Vagina (tissue), 2 donors: ENCODE results near the gene RUFY1. TPM values are rescaled to one million over a fixed set of nuclear protein-coding genes. Genes with fewer than 3 reads are reported as not detected.

Experiments used
- DNase-seq, 2 donors: peaks; one replicate each; pipeline ENCODE4 v3.0.0-alpha.2; 2017; ENCODE audit errors: extremely low spot score in 2 of 2
- H3K27ac ChIP-seq: fragments of 200-600 bp; sonication (generic); one replicate; pipeline ENCODE4 v1.5.1; 2019
- H3K27me3 ChIP-seq: fragments of 200-600 bp; sonication (generic); one replicate; pipeline ENCODE4 v1.5.1; 2019
- H3K36me3 ChIP-seq, 2 donors: fragments of 200-600 bp; sonication (generic); one replicate each; pipeline ENCODE4 v1.5.1; 2017 to 2019
- H3K4me1 ChIP-seq: fragments of 200-600 bp; sonication (generic); one replicate; pipeline ENCODE4 v1.5.1; 2019
- H3K4me3 ChIP-seq, 2 donors: fragments of 200-600 bp; sonication (generic); 1 replicate in 1 of 2; 2 replicates in 1 of 2; pipeline ENCODE4 v1.5.1; 2016 to 2019
- H3K9me3 ChIP-seq: fragments of 200-600 bp; sonication (generic); one replicate; pipeline ENCODE4 v1.5.1; 2019
- POLR2A ChIP-seq, 2 donors: fragments of 450-650 bp; IDR thresholded peaks; one replicate each; pipeline ENCODE4 v1.6.1; 2017; ENCODE audit warnings: antibody characterized with exemption in 2 of 2, mild to moderate bottlenecking in 2 of 2, moderate library complexity in 2 of 2
- POLR2AphosphoS5 ChIP-seq, 2 donors: sonication (generic); formaldehyde crosslinking; IDR thresholded peaks; one replicate each; pipeline ENCODE4 v1.9.0; 2017; ENCODE audit warnings: antibody characterized with exemption in 2 of 2, mild to moderate bottlenecking in 2 of 2, low read depth in 1 of 2; ENCODE audit not compliant: insufficient read depth in 1 of 2
- intact Hi-C: fragments of 100-400 bp; cut with DNase I; formaldehyde crosslinking; loops from one replicate; pipeline ENCODE4 v1.15.1; 2023
- total RNA-seq: library from RNA; depleted of rRNA; stranded (reverse); fragments of >200 nt; gene quantifications from one replicate; pipeline ENCODE4 v1.2.3, GENCODE V29; 2016
- TF ChIP-seq, protein P1 (sequence below), 3 experiments: fragments of 450-650 bp in 2 of 3; fragments of 200-600 bp in 1 of 3; sonication (generic) in 1 of 3; IDR thresholded peaks; one replicate each; pipeline ENCODE4 v1.5.1; 2017 to 2019; ENCODE audit warnings: antibody characterized with exemption in 3 of 3, mild to moderate bottlenecking in 2 of 3, moderate library complexity in 2 of 3

The RUFY1 gene
- total RNA-seq, 1 donor from 2014 or later, result 35.6 TPM

DNA sequence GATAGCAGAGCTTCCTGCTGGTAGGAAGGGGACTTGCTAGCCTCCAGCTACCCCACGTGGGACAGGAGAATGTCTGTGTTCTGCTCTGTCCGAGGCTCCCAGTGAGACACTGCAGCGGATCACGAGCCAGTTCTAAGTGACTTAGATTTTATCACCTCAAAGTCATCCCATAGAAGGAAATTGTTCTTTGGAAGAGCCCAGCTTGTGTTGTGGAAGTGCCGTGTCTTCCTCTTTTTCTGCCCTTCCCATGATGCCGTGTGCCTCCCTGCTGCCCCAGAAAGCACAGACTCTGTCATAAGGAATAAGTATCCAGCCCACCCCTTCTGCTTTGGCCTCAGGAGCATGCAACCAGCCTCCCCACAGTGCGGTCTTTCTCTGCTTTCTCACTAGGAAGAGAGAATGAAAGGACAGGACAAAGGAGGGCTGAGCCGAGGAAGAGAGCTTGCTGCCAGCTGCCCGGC is 35.6 kb downstream of the RUFY1 start:
- intact Hi-C loops, result no loop called here
- peaks cover 0 to 71% of the 10 kb centered on the region in 2 donors for H3K36me3 ChIP-seq
- H3K9me3 ChIP-seq, result no peaks in the 10 kb centered on the region
- TF ChIP-seq POLR2AphosphoS5 (IDR thresholded peaks at IDR 0.05; ENCODE audit: insufficient read depth in 1 of 2, low read depth in 1 of 2), result no peak
- TF ChIP-seq, protein P1, sequence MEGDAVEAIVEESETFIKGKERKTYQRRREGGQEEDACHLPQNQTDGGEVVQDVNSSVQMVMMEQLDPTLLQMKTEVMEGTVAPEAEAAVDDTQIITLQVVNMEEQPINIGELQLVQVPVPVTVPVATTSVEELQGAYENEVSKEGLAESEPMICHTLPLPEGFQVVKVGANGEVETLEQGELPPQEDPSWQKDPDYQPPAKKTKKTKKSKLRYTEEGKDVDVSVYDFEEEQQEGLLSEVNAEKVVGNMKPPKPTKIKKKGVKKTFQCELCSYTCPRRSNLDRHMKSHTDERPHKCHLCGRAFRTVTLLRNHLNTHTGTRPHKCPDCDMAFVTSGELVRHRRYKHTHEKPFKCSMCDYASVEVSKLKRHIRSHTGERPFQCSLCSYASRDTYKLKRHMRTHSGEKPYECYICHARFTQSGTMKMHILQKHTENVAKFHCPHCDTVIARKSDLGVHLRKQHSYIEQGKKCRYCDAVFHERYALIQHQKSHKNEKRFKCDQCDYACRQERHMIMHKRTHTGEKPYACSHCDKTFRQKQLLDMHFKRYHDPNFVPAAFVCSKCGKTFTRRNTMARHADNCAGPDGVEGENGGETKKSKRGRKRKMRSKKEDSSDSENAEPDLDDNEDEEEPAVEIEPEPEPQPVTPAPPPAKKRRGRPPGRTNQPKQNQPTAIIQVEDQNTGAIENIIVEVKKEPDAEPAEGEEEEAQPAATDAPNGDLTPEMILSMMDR (IDR thresholded peaks at IDR 0.05), result no peak
- TF ChIP-seq POLR2A (IDR thresholded peaks at IDR 0.05), result no peak
- no peak overlapping the region for H3K4me3 ChIP-seq
- no peak overlapping the region for H3K27ac ChIP-seq
- H3K27me3 ChIP-seq, result no peaks in the 10 kb centered on the region
- no peaks in the 10 kb centered on the region for H3K4me1 ChIP-seq
- DNase-seq, result no peak

DNA sequence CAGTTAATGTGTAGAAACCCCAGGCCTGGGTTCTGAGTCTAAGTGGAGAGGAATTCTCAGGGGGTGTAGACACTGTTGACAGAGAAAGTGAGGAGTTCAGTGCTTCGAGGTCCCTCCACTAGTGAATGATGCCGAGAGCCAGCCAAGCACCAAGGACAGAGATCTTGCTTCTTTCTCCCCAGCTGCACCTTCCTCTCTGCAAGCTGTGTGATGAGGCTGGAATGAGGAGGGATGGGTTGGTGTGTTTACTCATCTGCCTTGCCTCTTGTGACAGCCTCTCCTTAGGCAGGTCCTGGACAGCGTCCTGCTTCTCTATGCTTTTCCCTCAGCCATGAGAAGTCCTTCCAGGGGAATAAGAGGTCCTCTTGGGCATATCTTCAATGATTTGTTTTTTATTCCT is 37.8 kb downstream of the RUFY1 start:
- H3K9me3 ChIP-seq, result no peaks in the 10 kb centered on the region
- DNase-seq, result no peak
- no peak overlapping the region for H3K4me3 ChIP-seq
- peaks cover 0 to 74% of the 10 kb centered on the region in 2 donors for H3K36me3 ChIP-seq
- TF ChIP-seq, protein P1 (IDR thresholded peaks at IDR 0.05), result no peak
- TF ChIP-seq POLR2A (IDR thresholded peaks at IDR 0.05), result no peak
- no peak for TF ChIP-seq POLR2AphosphoS5 (IDR thresholded peaks at IDR 0.05; ENCODE audit: insufficient read depth in 1 of 2, low read depth in 1 of 2)
- intact Hi-C loops, result no loop called here
- H3K4me1 ChIP-seq, result no peaks in the 10 kb centered on the region
- H3K27ac ChIP-seq, result no peak overlapping the region
- H3K27me3 ChIP-seq, result no peaks in the 10 kb centered on the region

DNA sequence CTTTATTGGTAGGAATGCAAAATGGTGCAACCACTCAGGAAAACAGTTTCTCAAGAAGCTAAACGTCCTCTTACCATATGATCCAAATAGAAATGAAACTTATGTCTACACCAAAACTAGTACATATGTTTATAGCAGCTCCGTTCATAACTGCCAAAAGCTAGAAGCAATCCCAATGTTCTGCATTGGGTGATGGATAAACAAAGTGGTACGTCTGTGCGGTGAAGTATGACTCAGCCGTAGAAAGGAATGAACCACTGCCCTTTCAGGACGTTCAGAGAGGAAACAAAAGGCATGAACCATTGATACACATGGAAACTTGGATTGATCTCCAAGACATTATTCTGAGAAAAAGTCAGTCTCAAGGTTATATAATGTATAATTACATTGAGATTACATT is 45.6 kb downstream of the RUFY1 start:
- Histone ChIP-seq H3K9me3 (no peaks in the 10 kb centered on the region), H3K4me1 (no peaks in the 10 kb centered on the region), H3K27me3 (no peaks in the 10 kb centered on the region), H3K27ac (no peak overlapping the region), H3K36me3 (peaks cover 0 to 92% of the 10 kb centered on the region in 2 donors), H3K4me3 (no peak overlapping the region)
- TF ChIP-seq POLR2A (IDR thresholded peaks at IDR 0.05) (no peak), POLR2AphosphoS5 (IDR thresholded peaks at IDR 0.05; ENCODE audit: insufficient read depth in 1 of 2, low read depth in 1 of 2) (no peak)
- TF ChIP-seq, protein P1 (IDR thresholded peaks at IDR 0.05), result no peak
- DNase-seq, result no peak
- intact Hi-C loops, result no loop called here

DNA sequence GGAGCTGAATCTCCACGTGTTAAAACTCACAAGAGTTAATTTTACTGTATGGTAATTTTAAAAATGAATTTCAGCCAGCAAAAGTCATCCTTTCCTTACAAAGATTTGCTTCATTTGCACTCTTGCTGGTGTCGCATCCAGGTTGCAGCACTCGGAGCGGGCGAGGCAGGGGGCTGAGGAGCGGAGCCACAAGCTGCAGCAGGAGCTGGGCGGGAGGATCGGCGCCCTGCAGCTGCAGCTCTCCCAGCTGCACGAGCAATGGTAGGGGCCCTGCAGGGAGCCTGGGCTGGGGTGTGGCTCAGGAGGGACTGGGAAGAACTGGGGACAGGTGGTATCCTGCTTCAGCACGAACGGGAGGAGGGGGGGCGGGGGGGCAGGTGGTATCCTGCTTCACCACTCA is 46.1 kb downstream of the RUFY1 start:
- intact Hi-C loops, result no loop called here
- Histone ChIP-seq H3K27ac (no peak overlapping the region), H3K4me1 (no peaks in the 10 kb centered on the region), H3K36me3 (peaks cover 0 to 92% of the 10 kb centered on the region in 2 donors), H3K4me3 (no peak overlapping the region), H3K27me3 (no peaks in the 10 kb centered on the region), H3K9me3 (no peaks in the 10 kb centered on the region)
- no peak for DNase-seq
- TF ChIP-seq POLR2AphosphoS5 (IDR thresholded peaks at IDR 0.05; ENCODE audit: insufficient read depth in 1 of 2, low read depth in 1 of 2), result no peak
- TF ChIP-seq, protein P1 (IDR thresholded peaks at IDR 0.05), result no peak
- no peak for TF ChIP-seq POLR2A (IDR thresholded peaks at IDR 0.05)

DNA sequence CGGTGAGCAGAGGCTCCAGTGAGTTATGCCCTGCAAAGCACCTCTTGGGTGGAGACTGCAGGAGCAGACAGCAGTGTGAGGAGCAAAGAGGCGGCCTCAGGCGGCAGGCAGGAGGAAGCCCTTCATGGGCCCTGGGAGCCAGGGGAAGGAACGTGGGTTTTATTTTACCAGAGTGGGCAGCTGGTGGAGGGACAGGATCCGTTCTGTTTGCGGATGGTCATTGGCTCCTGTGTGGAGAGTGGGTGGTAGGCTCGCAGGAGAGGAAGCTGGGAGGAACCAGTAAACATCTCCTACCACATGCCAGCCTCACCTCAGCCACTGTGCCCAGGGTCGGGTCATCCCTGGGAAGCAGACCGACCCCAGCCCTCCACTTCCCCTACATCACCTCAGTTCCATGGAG is 48.7 kb downstream of the RUFY1 start:
- H3K36me3 ChIP-seq, result peaks cover 0 to 90% of the 10 kb centered on the region in 2 donors
- intact Hi-C loops, result no loop called here
- DNase-seq, result no peak
- TF ChIP-seq POLR2A (IDR thresholded peaks at IDR 0.05) (no peak), POLR2AphosphoS5 (IDR thresholded peaks at IDR 0.05; ENCODE audit: insufficient read depth in 1 of 2, low read depth in 1 of 2) (no peak)
- TF ChIP-seq, protein P1 (IDR thresholded peaks at IDR 0.05), result no peak
- no peaks in the 10 kb centered on the region for H3K4me1 ChIP-seq
- no peaks in the 10 kb centered on the region for H3K9me3 ChIP-seq
- H3K27me3 ChIP-seq, result no peaks in the 10 kb centered on the region
- H3K4me3 ChIP-seq, result no peak overlapping the region
- no peak overlapping the region for H3K27ac ChIP-seq
